ENCODE measurements around the gene TMEM200A. TPM values are rescaled to one million over a fixed set of nuclear protein-coding genes. Genes with fewer than 3 reads are reported as not detected.

Gene TMEM200A
- total RNA-seq, 1 experiment from 2014 or later = 22.9 TPM

DNA sequence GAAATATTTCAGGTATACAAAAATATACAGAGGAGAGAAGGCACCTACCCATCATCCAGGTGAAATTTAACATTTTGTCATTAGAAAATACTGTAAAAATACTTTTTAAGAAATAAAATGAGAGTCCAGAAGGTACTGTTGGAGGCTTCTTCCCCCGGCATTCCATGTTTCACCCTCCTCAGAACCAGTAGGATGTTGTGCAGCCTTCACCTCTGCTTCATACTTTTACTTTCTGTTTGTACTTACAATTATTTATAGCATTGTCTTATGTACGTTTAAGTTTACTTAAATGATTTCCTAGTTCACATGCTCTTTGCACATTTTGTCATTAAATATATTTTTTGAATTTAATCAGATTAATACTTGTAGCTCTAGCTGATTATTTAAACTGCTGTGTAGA, 30.9 kb downstream of the TMEM200A start (continued):
- TF ChIP-seq, protein P1, sequence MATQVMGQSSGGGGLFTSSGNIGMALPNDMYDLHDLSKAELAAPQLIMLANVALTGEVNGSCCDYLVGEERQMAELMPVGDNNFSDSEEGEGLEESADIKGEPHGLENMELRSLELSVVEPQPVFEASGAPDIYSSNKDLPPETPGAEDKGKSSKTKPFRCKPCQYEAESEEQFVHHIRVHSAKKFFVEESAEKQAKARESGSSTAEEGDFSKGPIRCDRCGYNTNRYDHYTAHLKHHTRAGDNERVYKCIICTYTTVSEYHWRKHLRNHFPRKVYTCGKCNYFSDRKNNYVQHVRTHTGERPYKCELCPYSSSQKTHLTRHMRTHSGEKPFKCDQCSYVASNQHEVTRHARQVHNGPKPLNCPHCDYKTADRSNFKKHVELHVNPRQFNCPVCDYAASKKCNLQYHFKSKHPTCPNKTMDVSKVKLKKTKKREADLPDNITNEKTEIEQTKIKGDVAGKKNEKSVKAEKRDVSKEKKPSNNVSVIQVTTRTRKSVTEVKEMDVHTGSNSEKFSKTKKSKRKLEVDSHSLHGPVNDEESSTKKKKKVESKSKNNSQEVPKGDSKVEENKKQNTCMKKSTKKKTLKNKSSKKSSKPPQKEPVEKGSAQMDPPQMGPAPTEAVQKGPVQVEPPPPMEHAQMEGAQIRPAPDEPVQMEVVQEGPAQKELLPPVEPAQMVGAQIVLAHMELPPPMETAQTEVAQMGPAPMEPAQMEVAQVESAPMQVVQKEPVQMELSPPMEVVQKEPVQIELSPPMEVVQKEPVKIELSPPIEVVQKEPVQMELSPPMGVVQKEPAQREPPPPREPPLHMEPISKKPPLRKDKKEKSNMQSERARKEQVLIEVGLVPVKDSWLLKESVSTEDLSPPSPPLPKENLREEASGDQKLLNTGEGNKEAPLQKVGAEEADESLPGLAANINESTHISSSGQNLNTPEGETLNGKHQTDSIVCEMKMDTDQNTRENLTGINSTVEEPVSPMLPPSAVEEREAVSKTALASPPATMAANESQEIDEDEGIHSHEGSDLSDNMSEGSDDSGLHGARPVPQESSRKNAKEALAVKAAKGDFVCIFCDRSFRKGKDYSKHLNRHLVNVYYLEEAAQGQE (IDR thresholded peaks at IDR 0.05; ENCODE audit: low read depth) = no peak
- no peak for TF ChIP-seq ZFX (IDR thresholded peaks at IDR 0.05)

DNA sequence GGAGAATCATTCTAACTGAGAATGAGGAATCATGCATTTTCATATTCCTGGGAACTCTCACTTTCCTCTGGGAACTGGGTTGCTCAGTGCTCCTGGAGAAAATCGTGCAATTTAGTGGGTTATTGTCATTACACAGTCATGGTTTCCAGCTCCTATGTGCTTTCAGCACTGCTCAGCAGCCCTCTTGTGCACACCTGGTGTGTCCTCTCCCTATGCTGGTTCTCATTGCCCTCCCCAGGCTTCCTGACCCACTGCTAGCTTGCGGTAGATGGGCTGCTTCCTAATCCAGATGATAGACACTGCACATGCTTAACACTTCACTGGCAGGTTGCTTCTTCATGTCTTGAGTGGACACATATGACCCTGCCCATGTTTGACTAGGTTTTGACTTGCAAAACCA, 39.7 kb downstream of the TMEM200A start:
- Histone ChIP-seq H3K36me3 (ENCODE audit: control insufficient read depth in 1 of 2, insufficient read depth in 2 of 2, low read length in 2 of 2) (no peaks in the 10 kb centered on the region), H3K4me1 (ENCODE audit: control insufficient read depth in 1 of 2, insufficient read depth in 2 of 2, low read length in 2 of 2) (no peaks in the 10 kb centered on the region), H3K4me2 (ENCODE audit: low read length) (no peak overlapping the region), H4K20me1 (ENCODE audit: insufficient read depth) (no peaks in the 10 kb centered on the region), H2AFZ (ENCODE audit: low read depth, low read length, poor library complexity, severe bottlenecking) (no peak overlapping the region), H3K9me3 (ENCODE audit: control insufficient read depth in 1 of 2, insufficient read depth in 1 of 2, low read depth in 1 of 2, low read length in 2 of 2) (no peaks in the 10 kb centered on the region), H3K9me2 (ENCODE audit: insufficient read depth) (no peaks in the 10 kb centered on the region), H3K4me3 (replicated peaks in 1 of 2; ENCODE audit: low read depth in 1 of 2, low read length in 2 of 2) (no peak overlapping the region), H3K27ac (ENCODE audit: low read depth, low read length) (no peak overlapping the region), H3K79me2 (ENCODE audit: insufficient read depth, low read length) (peaks cover 5% of the 10 kb centered on the region), H3K9ac (ENCODE audit: low read length) (no peak overlapping the region), H3K27me3 (ENCODE audit: insufficient read depth, low read length) (no peaks in the 10 kb centered on the region)
- POLR2A ChIA-PET = no interaction called here
- RAD21 ChIA-PET (ENCODE audit: low non-redundant PET in 1 of 2, low total read pairs in 2 of 2, uncharacterized antibody in 2 of 2, unreplicated experiment in 2 of 2) = no interaction called here
- intact Hi-C loops (cut with micrococcal nuclease) = no loop called here
- no peak for DNase-seq (ENCODE audit: low read depth, low spot score)
- no peak for ATAC-seq
- CTCF ChIA-PET = no interaction called here
- no TSS peak for BruUV-seq (replicated peaks)
- TF ChIP-seq ELF1 (IDR thresholded peaks at IDR 0.05; ENCODE audit: borderline replicate concordance, low read depth) (no peak), ZBTB33 (IDR thresholded peaks at IDR 0.05; ENCODE audit: extremely low read depth, insufficient replicate concordance, low read length) (no peak), CBX3 (IDR thresholded peaks at IDR 0.05; ENCODE audit: low read depth) (no peak), SRF (IDR thresholded peaks at IDR 0.05; ENCODE audit: low read depth) (no peak), TCF7L2 (IDR thresholded peaks at IDR 0.05; ENCODE audit: borderline replicate concordance, extremely low read depth, insufficient read depth, insufficient read length) (no peak), SP1 (IDR thresholded peaks at IDR 0.05; ENCODE audit: low read depth) (no peak), POLR2AphosphoS5 (IDR thresholded peaks at IDR 0.05; ENCODE audit: low read depth, low read length) (no peak), POLR2A (IDR thresholded peaks at IDR 0.05; ENCODE audit: borderline replicate concordance, extremely low read depth, insufficient read depth, insufficient read length) (no peak), ZNF274 (IDR thresholded peaks at IDR 0.05; ENCODE audit: low read depth, low read length) (no peak), EZH2 (IDR thresholded peaks at IDR 0.05) (no peak), EZH2phosphoT487 (IDR thresholded peaks at IDR 0.05; ENCODE audit: borderline replicate concordance) (no peak), FOSL1 (IDR thresholded peaks at IDR 0.05; ENCODE audit: low read depth) (no peak), EGR1 (IDR thresholded peaks at IDR 0.05; ENCODE audit: low read depth) (no peak), JUND (IDR thresholded peaks at IDR 0.05) (no peak)
- TF ChIP-seq, protein P2, sequence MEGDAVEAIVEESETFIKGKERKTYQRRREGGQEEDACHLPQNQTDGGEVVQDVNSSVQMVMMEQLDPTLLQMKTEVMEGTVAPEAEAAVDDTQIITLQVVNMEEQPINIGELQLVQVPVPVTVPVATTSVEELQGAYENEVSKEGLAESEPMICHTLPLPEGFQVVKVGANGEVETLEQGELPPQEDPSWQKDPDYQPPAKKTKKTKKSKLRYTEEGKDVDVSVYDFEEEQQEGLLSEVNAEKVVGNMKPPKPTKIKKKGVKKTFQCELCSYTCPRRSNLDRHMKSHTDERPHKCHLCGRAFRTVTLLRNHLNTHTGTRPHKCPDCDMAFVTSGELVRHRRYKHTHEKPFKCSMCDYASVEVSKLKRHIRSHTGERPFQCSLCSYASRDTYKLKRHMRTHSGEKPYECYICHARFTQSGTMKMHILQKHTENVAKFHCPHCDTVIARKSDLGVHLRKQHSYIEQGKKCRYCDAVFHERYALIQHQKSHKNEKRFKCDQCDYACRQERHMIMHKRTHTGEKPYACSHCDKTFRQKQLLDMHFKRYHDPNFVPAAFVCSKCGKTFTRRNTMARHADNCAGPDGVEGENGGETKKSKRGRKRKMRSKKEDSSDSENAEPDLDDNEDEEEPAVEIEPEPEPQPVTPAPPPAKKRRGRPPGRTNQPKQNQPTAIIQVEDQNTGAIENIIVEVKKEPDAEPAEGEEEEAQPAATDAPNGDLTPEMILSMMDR (IDR thresholded peaks at IDR 0.05 in 2 of 3, conservative IDR thresholded peaks at IDR 0.05 in 1 of 3; ENCODE audit: borderline replicate concordance in 1 of 3, insufficient read depth in 1 of 3, low read depth in 2 of 3, low read length in 2 of 3) = no peak
- TF ChIP-seq, protein P3, sequence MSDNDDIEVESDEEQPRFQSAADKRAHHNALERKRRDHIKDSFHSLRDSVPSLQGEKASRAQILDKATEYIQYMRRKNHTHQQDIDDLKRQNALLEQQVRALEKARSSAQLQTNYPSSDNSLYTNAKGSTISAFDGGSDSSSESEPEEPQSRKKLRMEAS (IDR thresholded peaks at IDR 0.05) = no peak
